H1 (cell line): ENCODE measurements around the gene BTBD9.

Source experiments
- ATF3 ChIP-seq: IDR thresholded peaks from 2 replicates; pipeline ENCODE4 v1.6.1; 2011; ENCODE audit warnings: low read depth, mild to moderate bottlenecking, low read length; ENCODE audit not compliant: insufficient read depth
- CTBP2 ChIP-seq: IDR thresholded peaks from 2 replicates; pipeline ENCODE4 v1.7.0; 2011; ENCODE audit warnings: borderline replicate concordance, mild to moderate bottlenecking, moderate library complexity, mixed read lengths, low read length; ENCODE audit not compliant: insufficient read depth, insufficient read length
- CTCF ChIP-seq, 3 experiments: IDR thresholded peaks; 1 replicate in 2 of 3; 2 replicates in 1 of 3; pipeline versions ENCODE4 v1.5.1 to v1.6.1; 2011; ENCODE audit warnings: low read length in 3 of 3, mild to moderate bottlenecking in 3 of 3, inconsistent platforms in 2 of 3, low read depth in 1 of 3, moderate library complexity in 1 of 3; ENCODE audit not compliant: insufficient read depth in 1 of 3; ENCODE audit errors: control extremely low read depth in 1 of 3
- EGR1 ChIP-seq: IDR thresholded peaks from 2 replicates; pipeline ENCODE4 v1.6.1; 2011; ENCODE audit warnings: low read depth, low read length, borderline replicate concordance
- GABPA ChIP-seq: IDR thresholded peaks from 2 replicates; pipeline ENCODE4 v1.6.1; 2011; ENCODE audit warnings: mild to moderate bottlenecking, low read length, moderate library complexity, borderline replicate concordance; ENCODE audit not compliant: insufficient read depth
- JUN ChIP-seq: IDR thresholded peaks from 2 replicates; pipeline ENCODE4 v1.6.1; 2011; ENCODE audit warnings: low read depth, mild to moderate bottlenecking, improper control_type of control experiment, low read length
- POLR2A ChIP-seq, 2 experiments: IDR thresholded peaks; 1 replicate in 1 of 2; 2 replicates in 1 of 2; pipeline ENCODE4 v1.6.1; 2011; ENCODE audit warnings: low read depth in 2 of 2, low read length in 2 of 2, mild to moderate bottlenecking in 2 of 2; ENCODE audit errors: control extremely low read depth in 1 of 2
- POLR2AphosphoS5 ChIP-seq: IDR thresholded peaks from 2 replicates; pipeline ENCODE4 v1.6.1; 2011; ENCODE audit warnings: low read depth, low read length
- RFX5 ChIP-seq: IDR thresholded peaks from 2 replicates; pipeline ENCODE4 v1.6.1; 2011; ENCODE audit warnings: low read depth, low read length, improper control_type of control experiment, borderline replicate concordance
- SAP30 ChIP-seq: fragments of 300-600 bp; sonication (generic); IDR thresholded peaks from 2 replicates; pipeline ENCODE4 v1.7.1; 2012; ENCODE audit warnings: low read length, moderate library complexity, mild to moderate bottlenecking, inconsistent platforms; ENCODE audit not compliant: insufficient read depth, insufficient replicate concordance
- TEAD4 ChIP-seq: IDR thresholded peaks from 2 replicates; pipeline ENCODE4 v1.6.1; 2012; ENCODE audit warnings: low read depth, low read length, inconsistent platforms, mixed read lengths

- TF ChIP-seq JUN = no peak
- TF ChIP-seq POLR2AphosphoS5 = no peak
- TF ChIP-seq SAP30 = no peak
- TF ChIP-seq CTCF (IDR thresholded peaks at IDR 0.05; ENCODE audit: control extremely low read depth in 1 of 3, insufficient read depth in 1 of 3, low read depth in 1 of 3, low read length in 3 of 3) = no peak
- TF ChIP-seq GABPA = no peak
- no peak for TF ChIP-seq POLR2A (IDR thresholded peaks at IDR 0.05; ENCODE audit: control extremely low read depth in 1 of 2, low read depth in 2 of 2, low read length in 2 of 2)
- no peak for TF ChIP-seq RFX5
- TF ChIP-seq ATF3 = no peak
- TF ChIP-seq CTBP2 = no peak
- TF ChIP-seq TEAD4 = no peak
- TF ChIP-seq EGR1 = no peak
Observed at GRCh38 chr6:38236631-38237030, 403.1 kb downstream of the BTBD9 start.
